Common myeloid progenitor, CD34-positive (primary cell): Measurements from ENCODE around the gene ANKRD53.
"Not testable (repeated sequence)": the region's sequence is repeated elsewhere in the genome, so short reads cannot be mapped to it uniquely, and the experiment has no call there.

Experiments used
- CTCF ChIA-PET: fragments of 350-600 bp; sonication (Branson Sonifier 250); formaldehyde crosslinking; loops from one replicate; lab custom pipeline; 2021; ENCODE audit warnings: antibody characterized with exemption; lab: Charles Lee
- POLR2A ChIA-PET: fragments of 350-600 bp; sonication (Branson Sonifier 250); formaldehyde crosslinking; loops from one replicate; lab custom pipeline; 2021; ENCODE audit warnings: antibody characterized with exemption; lab: Charles Lee
- DNase-seq, 3 donors: peaks; one replicate each; pipeline versions ENCODE4 v3.0.0 to v3.0.0-alpha.2; 2013
- H3K27ac ChIP-seq, 2 experiments: 1 replicate in 1 of 2; 2 replicates in 1 of 2; pipeline ENCODE4 v1.7.0; 2013; ENCODE audit warnings: inconsistent platforms in 2 of 2, low read length in 2 of 2, mild to moderate bottlenecking in 2 of 2, low read depth in 1 of 2, moderate library complexity in 1 of 2; ENCODE audit not compliant: severe bottlenecking in 2 of 2, insufficient read depth in 1 of 2, poor library complexity in 1 of 2
- H3K27me3 ChIP-seq, 5 experiments: replicated peaks in 2 of 5; 1 replicate in 3 of 5; 2 replicates in 2 of 5; pipeline versions ENCODE4 v1.6.1 to v1.7.0; 2013; ENCODE audit warnings: low read length in 4 of 5, mild to moderate bottlenecking in 2 of 5, moderate library complexity in 2 of 5, inconsistent platforms in 1 of 5; ENCODE audit not compliant: insufficient read depth in 5 of 5, control insufficient read depth in 4 of 5
- H3K36me3 ChIP-seq, 4 experiments: 1 replicate in 2 of 4; 2 replicates in 2 of 4; pipeline versions ENCODE4 v1.6.1 to v1.7.0; 2013; ENCODE audit warnings: low read length in 3 of 4, control low read depth in 1 of 4, mild to moderate bottlenecking in 1 of 4; ENCODE audit not compliant: control insufficient read depth in 4 of 4, insufficient read depth in 4 of 4
- H3K4me1 ChIP-seq, 4 experiments: 1 replicate in 3 of 4; 2 replicates in 1 of 4; pipeline versions ENCODE4 v1.6.1 to v1.7.1; 2013; ENCODE audit warnings: low read length in 3 of 4, mild to moderate bottlenecking in 3 of 4, control low read depth in 1 of 4, inconsistent platforms in 1 of 4, moderate library complexity in 1 of 4; ENCODE audit not compliant: control insufficient read depth in 4 of 4, insufficient read depth in 4 of 4; ENCODE audit errors: control extremely low read depth in 1 of 4
- H3K4me3 ChIP-seq, 7 experiments: 1 replicate in 4 of 7; 2 replicates in 3 of 7; pipeline versions ENCODE4 v1.5.1 to v1.7.0; 2013; ENCODE audit warnings: mild to moderate bottlenecking in 7 of 7, low read length in 6 of 7, moderate library complexity in 6 of 7, inconsistent platforms in 2 of 7, low read depth in 2 of 7, control low read depth in 1 of 7; ENCODE audit not compliant: insufficient read depth in 4 of 7, control insufficient read depth in 1 of 7; ENCODE audit errors: extremely low read depth in 1 of 7
- H3K9me3 ChIP-seq, 5 experiments: 1 replicate in 4 of 5; 2 replicates in 1 of 5; pipeline versions ENCODE4 v1.6.1 to v1.7.1; 2013; ENCODE audit warnings: low read length in 4 of 5, mild to moderate bottlenecking in 2 of 5, inconsistent platforms in 1 of 5, low read depth in 1 of 5, moderate library complexity in 1 of 5; ENCODE audit not compliant: control insufficient read depth in 4 of 5, insufficient read depth in 2 of 5; ENCODE audit errors: control extremely low read depth in 1 of 5
- WGBS: methylation state at CpG from one replicate; pipeline ENCODE4 v1.1.5; 2013; ENCODE audit not compliant: insufficient coverage; 5-methylcytosine and 5-hydroxymethylcytosine counted together

The ANKRD53 gene

DNA sequence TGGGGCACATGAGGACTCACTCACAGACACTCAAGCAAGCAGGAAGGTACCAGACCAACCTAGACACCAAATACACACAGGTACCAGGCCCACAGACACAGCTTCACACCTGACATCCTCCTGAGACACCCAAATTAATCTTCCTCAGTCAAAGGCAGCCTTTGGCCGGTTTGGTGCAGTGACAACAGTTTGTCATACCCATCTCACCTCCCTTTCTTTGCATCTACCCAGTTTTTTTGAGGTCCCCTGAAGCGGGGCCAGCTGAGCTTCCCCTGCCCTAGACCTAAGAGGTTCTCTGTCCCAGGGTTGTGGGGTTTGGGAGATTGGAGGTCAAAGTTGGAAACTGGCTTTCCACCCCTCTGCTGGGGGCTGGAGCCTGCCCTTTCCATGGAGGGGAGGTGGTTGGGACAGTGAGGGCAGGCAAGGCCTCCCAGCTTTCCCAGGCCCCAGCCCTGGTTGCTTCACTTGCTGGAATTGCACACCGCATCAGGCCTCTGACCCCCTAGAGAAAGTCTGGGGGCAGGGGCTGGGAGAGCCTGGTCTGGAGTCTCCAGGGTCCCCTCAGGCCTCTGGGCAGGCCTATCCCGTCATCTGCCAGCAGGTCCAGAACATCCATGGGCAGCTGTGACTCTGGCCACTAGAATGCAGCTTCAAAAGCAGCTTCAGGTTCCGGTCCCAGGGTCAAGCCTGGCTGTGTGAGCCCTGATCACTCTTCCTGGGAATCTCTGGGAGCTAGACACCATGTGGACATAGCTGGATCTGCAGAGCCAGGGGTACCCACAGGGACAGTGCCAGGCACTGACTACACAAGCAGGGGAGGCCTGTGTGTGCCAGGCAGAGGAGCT, 28.7 kb downstream of the ANKRD53 start:
- Histone ChIP-seq H3K4me1 (no peaks in the 10 kb centered on the region), H3K27ac (no peak overlapping the region), H3K27me3 (peaks cover 0 to 4% (median 3%) of the 10 kb centered on the region in 5 experiments), H3K36me3 (no peaks in the 10 kb centered on the region), H3K9me3 (no peaks in the 10 kb centered on the region), H3K4me3 (no peak overlapping the region)
- DNase-seq, result no peak
- 100% methylated on average over 2 of the region's 5 CpGs for WGBS
- ChIA-PET POLR2A (no interaction called here), CTCF (no interaction called here)

DNA sequence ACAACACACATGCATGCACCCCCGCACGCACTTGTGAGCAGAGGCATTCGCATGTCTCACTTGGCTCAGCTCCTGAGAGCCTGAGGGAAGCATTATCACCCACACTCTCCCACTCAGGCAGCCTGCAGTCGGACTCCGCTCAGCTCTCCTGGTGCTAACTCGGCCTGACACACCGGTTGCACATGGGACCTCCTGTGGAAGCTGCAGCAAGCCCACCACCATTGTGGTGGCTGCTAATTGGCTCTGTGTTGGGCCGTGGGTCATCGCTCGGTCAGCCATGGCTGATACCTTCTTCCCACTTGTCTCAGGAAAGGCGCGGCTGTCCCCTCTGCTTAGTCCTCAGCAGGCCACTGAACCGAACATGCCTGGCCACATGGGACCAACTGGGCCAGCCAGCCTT, 29.9 kb downstream of the ANKRD53 start:
- Histone ChIP-seq H3K4me3 (no peak overlapping the region), H3K36me3 (no peaks in the 10 kb centered on the region), H3K4me1 (no peaks in the 10 kb centered on the region), H3K27me3 (peaks cover 0 to 5% (median 4%) of the 10 kb centered on the region in 5 experiments), H3K27ac (no peak overlapping the region), H3K9me3 (no peaks in the 10 kb centered on the region)
- CTCF ChIA-PET, result interaction anchor here (0.9 to 1.0 kb wide), 2 partner anchors 22 to 24 kb away, joined by 3 read pairs; no protein-coding TSS in a partner anchor
- 97% methylated on average over 12 of the region's 13 CpGs for WGBS
- DNase-seq, result no peak
- POLR2A ChIA-PET, result no interaction called here

DNA sequence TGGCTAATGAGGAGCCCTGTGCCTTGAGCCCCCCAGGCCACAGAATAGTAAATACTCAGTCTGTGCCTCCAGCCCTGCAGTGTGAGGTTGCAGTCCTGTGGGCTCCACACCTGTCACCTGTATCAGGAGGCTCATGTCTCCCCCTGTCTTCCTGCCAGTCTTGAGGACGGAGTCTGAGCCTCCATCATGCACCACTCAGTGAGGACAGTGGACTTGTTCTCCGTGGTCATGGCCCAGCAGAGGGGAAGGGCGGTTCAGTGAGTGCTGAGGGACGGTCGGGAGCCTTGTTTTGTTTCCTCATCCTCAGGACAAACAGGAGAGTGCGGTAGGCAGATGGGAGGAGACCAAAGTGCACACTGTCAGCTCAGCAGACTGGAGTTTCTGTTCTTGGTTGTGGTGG, 33.4 kb downstream of the ANKRD53 start:
- CTCF ChIA-PET, H3K27ac ChIP-seq, H3K4me3 ChIP-seq, POLR2A ChIA-PET, H3K27me3 ChIP-seq, H3K36me3 ChIP-seq, H3K9me3 ChIP-seq, H3K4me1 ChIP-seq, DNase-seq: not testable (repeated sequence)
- WGBS, result 20% methylated on average over 5 of the region's 6 CpGs

DNA sequence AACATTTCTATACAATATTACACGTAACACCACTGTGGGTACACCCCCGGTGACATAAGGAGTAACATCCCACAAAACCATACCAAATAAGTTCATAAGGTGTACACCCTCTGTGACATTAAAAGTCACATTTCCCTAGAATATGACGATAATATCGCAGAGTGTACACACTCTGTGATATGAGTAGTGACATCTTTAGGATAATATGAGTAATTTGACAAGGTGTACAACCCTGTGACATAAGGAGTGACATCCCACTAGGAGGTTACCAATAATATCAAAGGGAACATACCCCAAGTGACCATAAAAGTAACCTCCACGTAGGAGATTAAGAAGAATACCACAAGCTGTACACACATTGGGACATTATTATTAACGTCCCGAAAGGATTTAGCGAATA, 40.2 kb downstream of the ANKRD53 start:
- Histone ChIP-seq H3K9me3 (peaks cover 0 to 9% (median 3%) of the 10 kb centered on the region in 5 experiments), H3K4me1 (no peaks in the 10 kb centered on the region), H3K4me3 (no peak overlapping the region), H3K36me3 (no peaks in the 10 kb centered on the region), H3K27ac (no peak overlapping the region), H3K27me3 (no peaks in the 10 kb centered on the region)
- POLR2A ChIA-PET, result no interaction called here
- CTCF ChIA-PET, result no interaction called here
- 100% methylated on average over 5 of the region's 8 CpGs for WGBS
- no peak for DNase-seq

DNA sequence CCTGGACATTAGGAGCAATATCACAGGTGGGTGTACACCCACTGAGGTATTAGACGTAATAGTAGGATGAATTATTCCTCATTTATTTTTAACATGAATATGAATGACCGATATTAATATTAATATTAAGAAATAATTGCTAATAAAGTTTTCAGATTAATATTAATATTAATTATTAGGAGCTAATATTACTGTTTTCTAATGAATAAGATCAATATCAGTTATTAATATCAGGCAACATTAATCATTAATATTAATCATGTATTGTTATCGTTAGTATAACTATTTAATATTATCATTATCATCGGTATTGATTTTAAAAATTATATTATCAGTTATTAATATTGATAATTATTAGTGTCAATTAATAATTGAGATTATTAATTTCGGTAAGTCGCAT, 41.6 kb downstream of the ANKRD53 start:
- CTCF ChIA-PET, result interaction anchor here (1.4 kb wide), 1 partner anchor 50 kb away, joined by 3 read pairs; no protein-coding TSS in a partner anchor
- H3K4me1 ChIP-seq, POLR2A ChIA-PET, H3K27ac ChIP-seq, H3K9me3 ChIP-seq, DNase-seq, H3K4me3 ChIP-seq, H3K36me3 ChIP-seq, H3K27me3 ChIP-seq: not testable (repeated sequence)
- WGBS, result 94% methylated on average over 2 of the region's 6 CpGs

DNA sequence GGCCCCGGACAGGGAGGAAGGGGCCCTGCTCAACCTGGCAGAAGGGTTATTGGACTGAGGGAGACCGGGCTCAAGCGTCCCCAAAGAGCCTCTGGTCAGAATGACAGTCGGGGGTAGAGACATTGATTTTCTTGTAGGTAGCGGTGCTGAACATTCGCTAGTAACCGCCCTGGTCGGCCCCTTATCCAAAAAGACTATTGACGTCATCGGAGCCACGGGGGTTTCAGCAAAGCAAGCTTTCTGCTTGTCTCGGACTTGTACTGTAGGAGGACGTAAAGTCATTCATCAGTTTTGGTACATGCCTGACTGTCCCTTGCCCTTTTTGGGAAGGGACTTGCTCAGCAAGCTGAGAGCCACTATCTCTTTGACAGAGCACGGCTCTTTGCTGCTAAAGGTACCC, 43.0 kb downstream of the ANKRD53 start:
- POLR2A ChIA-PET, H3K9me3 ChIP-seq, DNase-seq, H3K36me3 ChIP-seq, H3K27ac ChIP-seq, H3K4me3 ChIP-seq, H3K27me3 ChIP-seq, H3K4me1 ChIP-seq: not testable (repeated sequence)
- CTCF ChIA-PET, result interaction anchor here (1.4 to 1.6 kb wide), 2 partner anchors 20 to 49 kb away, joined by 4 to 5 read pairs; no protein-coding TSS in a partner anchor
- WGBS, result 90% methylated on average over 11 of the region's 14 CpGs

DNA sequence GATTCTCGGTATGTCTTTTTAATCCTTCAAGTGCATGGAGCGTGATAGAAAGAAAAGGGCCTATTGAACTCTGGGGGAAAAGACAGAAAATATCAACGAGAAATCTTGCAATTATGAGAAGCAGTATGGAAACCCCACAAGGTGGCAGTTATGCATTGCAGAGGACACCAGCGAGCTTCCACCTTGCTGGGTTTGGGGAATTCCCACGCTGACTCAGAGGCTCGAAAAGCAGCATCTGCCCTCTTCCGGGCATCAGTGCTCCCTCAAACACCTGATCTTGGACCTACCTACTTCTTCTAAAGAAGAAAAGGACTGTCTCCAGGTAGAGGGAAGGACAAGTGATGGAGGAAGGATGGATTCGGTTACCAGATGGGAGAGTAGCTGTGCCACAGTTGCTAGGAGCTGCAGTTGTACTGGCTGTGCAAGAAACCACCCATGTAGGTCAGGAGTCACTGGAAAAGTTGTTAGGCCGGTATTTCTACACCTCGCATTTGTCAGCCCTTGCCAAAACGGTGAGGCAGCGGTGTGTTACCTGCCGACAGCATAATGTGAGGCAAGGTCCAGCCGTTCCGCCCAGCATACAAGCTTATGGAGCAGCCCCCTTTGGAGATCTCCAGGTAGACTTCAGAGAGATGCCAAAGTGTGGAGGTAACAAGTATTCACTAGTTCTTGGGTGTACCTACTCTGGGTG, 45.3 kb downstream of the ANKRD53 start:
- H3K4me3 ChIP-seq, H3K36me3 ChIP-seq, POLR2A ChIA-PET, H3K4me1 ChIP-seq, H3K9me3 ChIP-seq, H3K27me3 ChIP-seq, H3K27ac ChIP-seq, CTCF ChIA-PET: not testable (repeated sequence)
- 84% methylated on average over 9 of the region's 15 CpGs for WGBS
- DNase-seq, result peak; percentile 16 to 49 (median 43)
